ENCODE data around the gene ADAM19.

ADAM19 gene

DNA sequence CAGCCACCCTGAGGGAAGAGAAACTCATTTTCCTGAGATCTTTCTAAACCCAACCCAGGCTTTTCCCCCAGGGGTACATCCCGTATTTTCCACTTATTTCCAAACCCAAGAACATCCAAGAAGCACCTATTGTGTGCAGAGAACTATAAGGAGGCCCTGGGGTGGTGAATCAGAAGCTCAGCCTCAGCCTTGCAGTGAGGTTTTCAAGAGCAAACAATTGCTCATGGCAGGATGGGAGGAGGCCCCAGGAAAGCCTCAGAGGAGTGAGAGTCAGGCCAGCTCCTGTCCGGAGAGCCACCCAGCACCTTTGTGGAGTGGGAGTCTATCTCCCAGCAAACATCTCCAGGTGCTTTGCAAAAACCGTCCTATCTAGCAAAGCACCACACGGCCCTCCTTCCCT lies 96.4 kb downstream of the ADAM19 start:
- Histone ChIP-seq H3K4me3 (ENCODE audit: low read length, poor library complexity, severe bottlenecking) (no peak overlapping the region), H2AFZ (ENCODE audit: low read length) (no peak overlapping the region), H3F3A (ENCODE audit: low read depth) (no peaks in the 10 kb centered on the region), H3K9me3 (ENCODE audit: insufficient read depth, low read depth, low read length) (no peaks in the 10 kb centered on the region), H3K79me2 (ENCODE audit: insufficient read depth, low read length) (no peaks in the 10 kb centered on the region), H3K9ac (ENCODE audit: low read depth, low read length, poor library complexity, severe bottlenecking) (no peak overlapping the region), H3K36me3 (ENCODE audit: insufficient read depth, low read length) (no peaks in the 10 kb centered on the region), H3K4me2 (ENCODE audit: low read depth, low read length, poor library complexity, severe bottlenecking) (no peak overlapping the region), H3K27me3 (ENCODE audit: insufficient read depth, low read length, poor library complexity, severe bottlenecking) (no peaks in the 10 kb centered on the region), H3K4me1 (ENCODE audit: insufficient read depth, low read length, poor library complexity, severe bottlenecking) (no peaks in the 10 kb centered on the region), H3K9me2 (replicated peaks; ENCODE audit: low read depth, low read length) (no peaks in the 10 kb centered on the region), H4K20me1 (ENCODE audit: insufficient read depth, low read length, poor library complexity, severe bottlenecking) (no peaks in the 10 kb centered on the region)
- TF ChIP-seq EZH2phosphoT487 (IDR thresholded peaks at IDR 0.05; ENCODE audit: borderline replicate concordance) = no peak
- TF ChIP-seq, protein P1, sequence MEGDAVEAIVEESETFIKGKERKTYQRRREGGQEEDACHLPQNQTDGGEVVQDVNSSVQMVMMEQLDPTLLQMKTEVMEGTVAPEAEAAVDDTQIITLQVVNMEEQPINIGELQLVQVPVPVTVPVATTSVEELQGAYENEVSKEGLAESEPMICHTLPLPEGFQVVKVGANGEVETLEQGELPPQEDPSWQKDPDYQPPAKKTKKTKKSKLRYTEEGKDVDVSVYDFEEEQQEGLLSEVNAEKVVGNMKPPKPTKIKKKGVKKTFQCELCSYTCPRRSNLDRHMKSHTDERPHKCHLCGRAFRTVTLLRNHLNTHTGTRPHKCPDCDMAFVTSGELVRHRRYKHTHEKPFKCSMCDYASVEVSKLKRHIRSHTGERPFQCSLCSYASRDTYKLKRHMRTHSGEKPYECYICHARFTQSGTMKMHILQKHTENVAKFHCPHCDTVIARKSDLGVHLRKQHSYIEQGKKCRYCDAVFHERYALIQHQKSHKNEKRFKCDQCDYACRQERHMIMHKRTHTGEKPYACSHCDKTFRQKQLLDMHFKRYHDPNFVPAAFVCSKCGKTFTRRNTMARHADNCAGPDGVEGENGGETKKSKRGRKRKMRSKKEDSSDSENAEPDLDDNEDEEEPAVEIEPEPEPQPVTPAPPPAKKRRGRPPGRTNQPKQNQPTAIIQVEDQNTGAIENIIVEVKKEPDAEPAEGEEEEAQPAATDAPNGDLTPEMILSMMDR (conservative IDR thresholded peaks at IDR 0.05; ENCODE audit: low read length) = no peak

DNA sequence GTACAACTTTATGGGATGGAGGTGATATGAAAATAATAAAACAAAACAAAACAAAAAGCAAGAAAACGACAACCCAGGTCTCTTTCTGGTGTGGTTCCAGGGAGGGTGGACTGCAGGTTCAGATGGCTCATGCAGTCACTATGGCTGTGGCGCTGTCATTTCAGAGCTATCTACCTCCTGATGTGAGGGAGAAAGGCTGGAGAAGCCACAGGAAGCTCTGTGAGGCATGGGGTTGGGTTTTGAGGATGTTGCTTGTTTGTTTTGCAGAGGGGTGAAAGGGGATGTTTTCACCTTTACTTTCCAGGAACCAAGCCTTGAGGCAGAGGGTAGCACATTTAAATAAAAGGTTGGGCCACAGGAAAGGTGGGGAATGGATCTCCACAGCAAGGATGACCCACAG lies 96.8 kb downstream of the ADAM19 start:
- no peaks in the 10 kb centered on the region for H3K9me3 ChIP-seq (ENCODE audit: insufficient read depth, low read depth, low read length)
- H2AFZ ChIP-seq (ENCODE audit: low read length) = no peak overlapping the region
- no peaks in the 10 kb centered on the region for H3K36me3 ChIP-seq (ENCODE audit: insufficient read depth, low read length)
- no peaks in the 10 kb centered on the region for H3K4me1 ChIP-seq (ENCODE audit: insufficient read depth, low read length, poor library complexity, severe bottlenecking)
- no peak overlapping the region for H3K4me3 ChIP-seq (ENCODE audit: low read length, poor library complexity, severe bottlenecking)
- H3K4me2 ChIP-seq (ENCODE audit: low read depth, low read length, poor library complexity, severe bottlenecking) = no peak overlapping the region
- TF ChIP-seq EZH2phosphoT487 (IDR thresholded peaks at IDR 0.05; ENCODE audit: borderline replicate concordance) = no peak
- TF ChIP-seq, protein P1 (conservative IDR thresholded peaks at IDR 0.05; ENCODE audit: low read length) = no peak
- no peaks in the 10 kb centered on the region for H3K9me2 ChIP-seq (replicated peaks; ENCODE audit: low read depth, low read length)
- H3K27me3 ChIP-seq (ENCODE audit: insufficient read depth, low read length, poor library complexity, severe bottlenecking) = no peaks in the 10 kb centered on the region
- no peaks in the 10 kb centered on the region for H3F3A ChIP-seq (ENCODE audit: low read depth)
- H3K79me2 ChIP-seq (ENCODE audit: insufficient read depth, low read length) = no peaks in the 10 kb centered on the region
- no peaks in the 10 kb centered on the region for H4K20me1 ChIP-seq (ENCODE audit: insufficient read depth, low read length, poor library complexity, severe bottlenecking)
- H3K9ac ChIP-seq (ENCODE audit: low read depth, low read length, poor library complexity, severe bottlenecking) = no peak overlapping the region

DNA sequence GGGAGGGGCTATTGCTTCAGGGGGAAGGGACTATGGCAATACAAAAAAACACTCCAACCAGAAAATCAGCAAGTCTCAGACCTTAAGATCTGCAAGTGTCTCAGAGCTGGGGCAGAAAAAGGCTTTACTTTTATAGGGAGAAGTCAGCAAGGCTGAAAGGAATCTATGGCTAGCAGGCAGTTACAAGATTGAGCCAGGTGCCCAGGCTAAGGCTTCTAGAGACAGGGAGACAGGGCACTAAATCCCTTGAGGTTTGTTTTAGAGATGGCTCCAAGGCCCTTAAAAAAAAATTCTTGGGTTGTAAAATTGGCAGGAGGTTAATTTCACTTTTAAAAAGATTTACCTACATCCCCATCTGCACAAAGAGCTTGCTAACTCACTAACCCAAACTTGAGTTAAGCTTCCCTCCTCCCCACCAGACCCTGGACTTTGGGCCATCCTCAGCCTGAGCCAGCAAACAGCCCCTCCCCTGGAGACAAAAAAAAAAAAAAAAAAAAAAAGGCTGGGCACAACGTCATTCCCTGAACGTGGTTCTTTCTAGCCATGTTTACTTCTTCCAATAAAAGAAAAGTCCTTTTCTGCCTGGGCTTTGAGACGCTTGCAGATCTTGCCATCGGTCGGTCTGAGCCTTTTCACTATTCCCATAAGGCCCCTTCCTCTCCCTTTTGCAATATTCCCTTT lies 97.6 kb downstream of the ADAM19 start:
- no peaks in the 10 kb centered on the region for H3F3A ChIP-seq (ENCODE audit: low read depth)
- H2AFZ ChIP-seq (ENCODE audit: low read length) = no peak overlapping the region
- TF ChIP-seq, protein P1 (conservative IDR thresholded peaks at IDR 0.05; ENCODE audit: low read length) = no peak
- no peak for TF ChIP-seq EZH2phosphoT487 (IDR thresholded peaks at IDR 0.05; ENCODE audit: borderline replicate concordance)

More for the DNA sequence above, 97.6 kb downstream of the ADAM19 start:
- Histone ChIP-seq H3K9me2 (replicated peaks; ENCODE audit: low read depth, low read length) (no peaks in the 10 kb centered on the region), H3K9ac (ENCODE audit: low read depth, low read length, poor library complexity, severe bottlenecking) (no peak overlapping the region), H3K4me3 (ENCODE audit: low read length, poor library complexity, severe bottlenecking) (no peak overlapping the region), H3K27me3 (ENCODE audit: insufficient read depth, low read length, poor library complexity, severe bottlenecking) (no peaks in the 10 kb centered on the region), H3K79me2 (ENCODE audit: insufficient read depth, low read length) (no peaks in the 10 kb centered on the region), H3K4me2 (ENCODE audit: low read depth, low read length, poor library complexity, severe bottlenecking) (no peak overlapping the region), H3K36me3 (ENCODE audit: insufficient read depth, low read length) (no peaks in the 10 kb centered on the region), H3K4me1 (ENCODE audit: insufficient read depth, low read length, poor library complexity, severe bottlenecking) (no peaks in the 10 kb centered on the region), H4K20me1 (ENCODE audit: insufficient read depth, low read length, poor library complexity, severe bottlenecking) (no peaks in the 10 kb centered on the region), H3K9me3 (ENCODE audit: insufficient read depth, low read depth, low read length) (no peaks in the 10 kb centered on the region)

Data from Loucy (cell line).